ENCODE data around the gene STPG4.
"Not testable (repeated sequence)": the region's sequence is repeated elsewhere in the genome, so short reads cannot be mapped to it uniquely, and the experiment has no call there.

STPG4 gene

DNA sequence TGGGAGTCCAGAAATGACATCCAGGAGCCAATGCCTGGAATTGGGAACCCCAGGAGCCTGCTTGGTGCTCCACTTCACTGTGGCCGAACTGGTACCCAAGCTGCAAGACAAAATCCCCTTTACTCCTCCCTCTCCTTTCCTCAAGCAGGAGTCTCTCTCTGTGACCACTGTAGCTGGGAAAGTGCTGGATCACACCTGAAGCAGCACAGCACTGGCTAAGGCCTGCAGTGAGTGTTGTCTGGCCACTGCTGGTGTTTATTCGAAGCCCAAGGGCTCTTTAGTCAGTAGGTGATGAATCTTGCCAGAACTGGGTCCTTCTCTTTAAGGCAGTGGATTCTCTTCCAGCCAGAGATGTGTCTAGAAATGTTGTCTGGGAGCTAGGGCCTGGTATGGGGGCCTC lies 26.4 kb downstream of the STPG4 start:
- no peak for DNase-seq (ENCODE audit: extremely low read depth in 1 of 2, low read depth in 1 of 2)

DNA sequence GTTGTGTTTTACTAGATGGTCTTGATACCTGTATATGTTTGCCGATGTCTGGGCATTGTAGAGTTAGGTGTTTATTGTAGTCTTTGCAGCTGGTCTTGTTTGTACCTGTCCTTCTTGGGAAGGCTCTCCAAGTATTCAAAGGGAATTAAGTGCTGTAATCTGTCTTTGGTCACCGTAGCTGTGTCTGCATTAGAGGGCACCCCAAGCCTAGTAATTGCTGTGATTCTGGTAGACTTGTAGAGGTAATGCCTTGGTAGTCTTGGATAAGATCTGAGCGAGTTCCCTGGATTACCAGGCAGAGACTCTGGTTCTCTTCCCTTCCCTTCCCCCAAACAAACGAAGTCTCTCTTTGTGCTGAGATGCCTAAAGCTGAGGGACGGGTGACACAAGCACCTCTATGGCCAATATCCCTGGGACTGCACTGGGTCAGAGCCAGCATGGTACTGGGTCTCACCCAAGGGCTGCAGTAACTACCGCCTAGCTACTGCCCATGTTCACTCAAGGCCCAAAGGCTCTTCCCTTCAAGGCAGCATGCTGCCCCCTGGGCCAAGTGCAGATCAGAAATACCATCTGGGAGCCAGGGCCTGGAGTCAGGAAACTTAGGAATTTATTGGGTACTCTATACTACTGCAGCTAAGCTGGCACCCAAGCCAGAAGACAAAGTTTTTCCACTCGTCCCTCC lies 27.1 kb downstream of the STPG4 start:
- no peak for DNase-seq (ENCODE audit: extremely low read depth in 1 of 2, low read depth in 1 of 2)

DNA sequence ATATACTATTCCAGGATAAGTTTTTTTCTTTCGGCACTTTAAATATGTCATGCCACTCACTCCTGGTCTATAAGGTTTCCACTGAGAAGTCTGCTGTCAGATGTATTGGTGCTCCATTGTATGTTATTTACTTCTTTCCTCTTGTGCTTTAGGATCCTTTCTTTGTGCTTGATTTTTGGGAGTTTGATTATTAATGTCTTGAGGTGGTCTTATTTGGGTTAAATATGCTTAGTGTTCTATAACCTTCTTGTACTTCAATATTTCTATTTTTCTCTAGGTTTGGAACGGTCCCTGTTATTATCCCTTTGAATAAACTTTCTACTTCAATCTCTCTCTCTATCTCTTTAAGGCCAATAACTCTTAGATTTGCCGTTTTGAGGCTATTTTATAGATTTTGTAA lies 28.3 kb downstream of the STPG4 start:
- no peak for DNase-seq (ENCODE audit: extremely low read depth in 1 of 2, low read depth in 1 of 2)

DNA sequence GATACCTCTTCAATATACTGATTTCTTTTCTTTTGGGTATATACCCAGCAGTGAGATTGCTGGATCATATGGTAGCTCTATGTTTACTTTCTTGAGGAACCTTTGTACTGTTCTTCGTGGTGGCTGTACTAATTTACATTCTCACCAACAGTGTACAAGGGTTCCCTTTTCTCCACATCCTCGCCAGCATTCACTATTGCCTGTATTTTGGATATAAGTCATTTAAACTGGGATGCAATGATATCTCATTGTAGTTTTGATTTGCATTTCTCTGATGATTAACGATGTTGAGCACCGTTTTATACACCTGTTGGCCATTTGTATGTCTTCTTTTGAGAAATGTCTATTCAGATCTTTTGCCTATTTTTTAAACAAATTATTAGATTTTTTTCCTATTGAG lies 30.4 kb downstream of the STPG4 start:
- not testable (repeated sequence) for DNase-seq (ENCODE audit: extremely low read depth in 1 of 2, low read depth in 1 of 2)

DNA sequence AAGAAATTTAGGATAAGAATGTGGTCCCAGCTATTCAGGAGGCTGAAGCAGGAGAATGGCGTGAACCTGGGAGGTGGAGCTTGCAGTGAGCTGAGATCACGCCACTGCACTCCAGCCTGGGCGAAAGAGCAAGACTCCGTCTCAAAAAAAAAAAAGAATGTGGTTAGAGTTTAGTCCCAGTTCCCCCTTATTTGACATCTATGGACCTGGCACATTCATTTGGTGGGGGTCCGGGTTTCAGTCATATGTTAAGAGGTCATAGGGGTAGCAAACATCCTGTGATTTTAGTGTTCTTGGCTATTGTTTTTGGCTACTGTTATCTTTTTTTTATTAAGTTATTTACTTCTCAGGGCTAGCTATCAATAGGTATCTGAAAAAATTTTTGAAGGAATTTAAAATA lies 34.7 kb downstream of the STPG4 start:
- DNase-seq (ENCODE audit: extremely low read depth in 1 of 2, low read depth in 1 of 2): not testable (repeated sequence)

DNA sequence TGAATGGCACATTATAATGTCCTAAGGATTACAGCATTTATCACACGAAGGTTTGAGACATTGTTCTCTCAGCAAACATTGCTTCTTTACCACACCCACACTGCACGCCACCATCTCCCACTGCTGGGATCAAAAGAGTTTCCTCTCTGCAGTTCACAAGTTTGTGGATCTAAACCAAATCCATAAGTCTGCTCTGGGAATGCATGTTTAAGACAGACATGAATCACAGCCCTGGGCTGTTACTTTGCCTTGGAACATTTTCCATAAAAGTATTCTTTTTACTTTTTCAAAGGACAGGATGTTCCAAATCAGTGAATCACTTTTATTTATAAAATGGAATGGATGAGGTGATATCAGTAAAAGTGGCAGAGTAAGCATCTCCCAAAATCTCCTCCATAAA lies 36.1 kb downstream of the STPG4 start:
- no peak for DNase-seq (ENCODE audit: extremely low read depth in 1 of 2, low read depth in 1 of 2)

DNA sequence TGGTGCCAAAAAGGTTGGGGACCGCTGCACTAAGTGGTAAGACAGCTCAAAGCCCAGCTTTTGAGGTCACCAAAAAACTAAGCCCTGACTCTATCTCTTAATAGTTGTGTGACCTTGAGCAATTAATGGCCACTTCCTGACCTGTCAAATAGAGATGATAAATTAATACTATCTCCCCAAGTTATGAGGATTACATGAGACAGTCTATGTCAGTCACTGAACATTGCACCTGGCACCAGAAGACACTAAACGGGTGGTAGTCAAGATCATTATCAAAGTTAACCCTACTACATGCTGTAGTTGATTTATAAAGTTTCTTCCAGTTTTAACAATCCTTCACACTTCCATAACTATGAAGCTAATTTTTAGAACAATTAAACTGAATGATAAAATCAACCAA lies 36.5 kb downstream of the STPG4 start:
- no peak for DNase-seq (ENCODE audit: extremely low read depth in 1 of 2, low read depth in 1 of 2)

DNA sequence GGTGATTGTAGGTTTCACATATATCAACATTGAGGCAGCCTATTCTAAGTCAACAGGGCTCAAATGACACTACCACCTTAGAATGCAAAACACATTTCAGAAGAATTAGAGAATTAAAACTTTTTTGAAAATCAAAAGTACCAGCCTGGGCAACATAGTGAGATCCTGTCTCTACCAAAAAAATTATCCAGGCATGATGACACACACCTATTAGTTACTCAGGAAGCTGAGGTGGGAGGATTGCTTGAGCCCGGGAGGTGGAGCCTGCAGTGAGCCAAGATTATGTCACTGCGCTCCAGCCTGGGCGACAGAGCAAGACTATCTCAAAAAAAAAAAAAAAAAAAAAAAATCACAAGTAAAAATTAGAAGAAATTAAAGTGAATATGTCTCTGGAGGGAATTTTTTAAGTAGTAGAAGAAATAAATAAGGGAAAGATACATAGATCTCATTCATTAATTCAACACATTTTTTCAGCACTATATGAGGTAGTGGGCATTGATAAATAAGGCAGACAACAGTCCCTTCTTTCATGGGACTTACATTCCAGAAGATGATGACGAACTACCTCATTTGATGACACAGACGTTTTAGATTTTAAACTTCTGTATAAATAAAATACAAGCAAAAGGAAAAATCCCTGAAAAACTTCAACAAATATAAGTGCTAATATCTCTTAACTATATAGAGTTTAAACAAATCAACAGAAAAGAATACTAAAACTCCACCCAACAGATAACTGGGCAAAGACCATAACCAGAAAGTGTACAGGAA lies 42.3 kb downstream of the STPG4 start:
- DNase-seq (ENCODE audit: extremely low read depth in 1 of 2, low read depth in 1 of 2): no peak

DNA sequence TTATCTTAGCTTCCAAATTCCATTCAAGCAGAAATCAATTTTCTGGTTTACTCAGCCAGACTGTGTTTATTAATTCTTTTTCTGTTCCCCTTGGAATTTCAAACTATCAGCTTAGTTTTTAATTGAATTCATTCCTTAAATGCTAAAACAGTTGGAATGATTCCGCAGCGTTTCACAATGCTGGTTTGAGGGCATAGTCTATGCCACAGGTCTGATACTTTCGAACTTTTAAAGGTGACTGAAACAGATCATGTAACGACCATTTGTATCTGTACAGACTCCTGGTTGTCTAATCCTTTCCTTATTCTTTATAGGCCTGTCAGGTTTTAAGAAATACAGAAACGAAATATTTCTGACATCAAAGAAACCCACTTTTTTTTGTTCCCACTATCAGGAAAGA lies 45.4 kb downstream of the STPG4 start:
- DNase-seq (ENCODE audit: extremely low read depth in 1 of 2, low read depth in 1 of 2): no peak

DNA sequence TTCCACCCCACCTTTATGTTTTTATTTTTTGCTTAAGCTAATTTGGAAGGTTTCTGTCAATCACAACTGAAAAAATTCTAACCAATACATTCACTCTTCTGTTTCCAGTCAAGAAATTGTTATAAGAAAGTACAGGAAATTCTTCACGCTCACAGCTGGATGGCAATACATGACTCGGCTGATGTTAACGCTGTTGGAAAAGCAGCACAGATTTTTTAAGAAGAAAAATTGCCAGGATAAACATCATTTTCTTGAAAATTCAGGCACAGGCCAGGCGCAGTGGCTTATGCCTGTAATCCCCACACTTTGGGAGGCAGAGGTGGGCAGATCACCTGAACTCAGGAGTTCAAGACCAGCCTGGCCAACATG lies 46.1 kb downstream of the STPG4 start:
- no peak for DNase-seq (ENCODE audit: extremely low read depth in 1 of 2, low read depth in 1 of 2)

DNA sequence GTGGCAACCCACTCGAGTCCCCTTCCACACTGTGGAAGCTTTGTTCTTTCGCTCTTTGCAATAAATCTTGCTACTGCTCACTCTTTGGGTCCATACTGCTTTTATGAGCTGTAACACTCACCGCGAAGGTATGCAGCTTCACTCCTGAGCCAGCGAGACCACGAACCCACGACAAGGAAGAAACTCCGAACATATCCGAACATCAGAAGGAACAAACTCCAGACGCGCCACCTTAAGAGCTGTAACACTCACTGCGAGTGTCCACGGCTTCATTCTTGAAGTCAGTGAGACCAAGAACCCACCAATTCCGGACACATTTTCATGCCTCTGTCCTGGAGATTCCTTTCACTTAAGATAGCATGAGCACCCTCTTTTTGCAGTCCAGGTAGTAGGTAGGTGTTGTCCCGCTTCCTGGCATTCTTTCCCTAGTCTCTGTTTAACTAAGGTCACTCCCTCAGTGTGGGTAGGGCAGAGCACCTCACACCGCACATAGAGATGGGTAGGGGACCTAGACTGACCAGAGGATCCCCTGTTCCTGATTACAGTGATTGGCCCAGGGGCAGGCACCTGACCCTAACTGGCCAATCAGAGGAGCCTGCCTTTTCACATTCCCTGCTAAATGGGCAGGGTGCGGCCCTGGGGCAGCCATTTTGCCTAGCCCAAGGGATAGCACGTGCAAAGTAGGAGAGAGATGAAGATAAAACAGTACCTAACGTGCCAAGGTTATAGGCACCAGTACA lies 46.7 kb downstream of the STPG4 start:
- DNase-seq (ENCODE audit: extremely low read depth in 1 of 2, low read depth in 1 of 2): not testable (repeated sequence)

DNA sequence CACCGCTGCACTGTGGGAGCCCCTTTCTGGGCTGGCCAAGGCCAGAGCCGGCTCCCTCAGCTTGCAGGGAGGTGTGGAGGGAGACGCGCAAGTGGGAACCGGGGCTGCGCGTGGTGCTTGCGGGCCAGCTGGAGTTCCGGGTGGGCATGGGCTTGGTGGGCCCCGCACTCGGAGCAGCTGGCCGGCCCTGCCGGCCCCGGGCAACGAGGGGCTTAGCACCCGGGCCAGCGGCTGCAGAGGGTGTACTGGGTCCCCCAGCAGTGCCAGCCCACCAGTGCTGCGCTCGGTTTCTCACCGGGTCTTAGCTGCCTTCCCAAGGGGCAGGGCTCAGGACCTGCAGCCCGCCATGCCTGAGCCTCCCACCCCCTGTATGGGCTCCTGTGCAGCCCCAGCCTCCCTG lies 47.9 kb downstream of the STPG4 start:
- DNase-seq (ENCODE audit: extremely low read depth in 1 of 2, low read depth in 1 of 2): not testable (repeated sequence)

DNA sequence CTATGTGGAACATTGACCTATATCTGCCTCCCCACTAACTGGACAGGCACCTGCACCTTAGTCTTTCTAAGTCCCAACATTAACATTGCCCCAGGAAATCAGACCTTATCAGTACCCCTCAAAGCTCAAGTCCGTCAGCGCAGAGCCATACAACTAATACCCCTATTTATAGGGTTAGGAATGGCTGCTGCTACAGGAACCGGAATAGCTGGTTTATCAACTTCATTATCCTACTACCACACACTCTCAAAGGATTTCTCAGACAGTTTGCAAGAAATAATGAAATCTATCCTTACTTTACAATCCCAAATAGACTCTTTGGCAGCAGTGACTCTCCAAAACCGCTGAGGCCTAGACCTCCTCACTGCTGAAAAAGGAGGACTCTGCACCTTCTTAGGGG lies 48.9 kb downstream of the STPG4 start:
- not testable (repeated sequence) for DNase-seq (ENCODE audit: extremely low read depth in 1 of 2, low read depth in 1 of 2)

DNA sequence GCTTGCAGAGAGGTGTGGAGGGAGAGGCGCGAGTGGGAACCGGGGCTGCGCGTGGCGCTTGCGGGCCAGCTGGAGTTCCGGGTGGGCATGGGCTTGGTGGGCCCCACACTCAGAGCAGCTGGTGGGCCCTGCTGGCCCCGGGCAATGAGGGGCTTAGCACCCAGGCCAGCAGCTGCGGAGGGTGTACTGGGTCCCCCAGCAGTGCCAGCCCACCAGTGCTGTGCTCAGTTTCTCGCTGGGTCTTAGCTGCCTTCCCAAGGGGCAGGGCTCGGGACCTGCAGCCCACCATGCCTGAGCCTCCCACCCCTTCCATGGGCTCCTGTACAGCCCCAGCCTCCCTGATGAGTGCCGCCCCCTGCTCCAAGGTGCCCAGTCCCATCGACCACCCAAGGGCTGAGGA lies 55.4 kb downstream of the STPG4 start:
- not testable (repeated sequence) for DNase-seq (ENCODE audit: extremely low read depth in 1 of 2, low read depth in 1 of 2)

DNA sequence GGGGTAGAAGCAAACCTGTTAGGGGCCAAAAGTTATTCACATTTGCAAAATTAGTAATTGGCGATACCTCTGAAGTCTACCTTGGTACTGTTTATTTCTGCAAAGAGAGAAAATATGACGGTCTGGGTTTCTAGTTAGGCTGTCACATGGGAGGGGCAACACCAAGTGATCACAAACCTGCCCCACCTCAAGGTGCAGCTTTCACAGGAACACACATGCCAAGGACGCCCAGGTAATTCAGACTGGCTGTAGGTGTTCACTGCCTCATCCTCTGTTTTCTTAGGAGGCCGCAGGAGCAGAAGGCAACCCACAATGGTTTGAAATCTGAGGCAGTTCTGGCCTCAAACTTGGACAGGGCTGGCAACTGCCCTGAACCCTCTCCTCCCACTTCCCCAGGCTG lies 56.2 kb downstream of the STPG4 start:
- DNase-seq (ENCODE audit: extremely low read depth in 1 of 2, low read depth in 1 of 2): no peak

DNA sequence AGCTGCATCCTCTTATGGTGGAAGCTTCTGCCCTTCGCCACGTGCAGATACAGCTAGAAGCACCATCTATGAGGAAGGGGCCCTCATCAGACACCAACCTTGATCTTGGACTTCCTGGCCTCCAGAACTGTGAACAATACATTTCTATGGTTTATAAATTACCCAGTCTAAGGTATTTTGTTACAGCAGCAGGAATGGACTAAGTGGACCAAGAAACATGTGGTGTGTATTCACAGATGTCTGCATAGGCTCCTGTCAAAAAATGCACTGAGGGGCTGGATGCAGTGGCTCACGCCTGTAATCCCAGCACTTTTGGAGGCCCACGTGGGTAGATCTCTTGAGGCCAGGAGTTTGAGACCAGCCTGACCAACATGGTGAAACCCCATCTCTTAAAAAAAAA lies 57.5 kb downstream of the STPG4 start:
- no peak for DNase-seq (ENCODE audit: extremely low read depth in 1 of 2, low read depth in 1 of 2)

DNA sequence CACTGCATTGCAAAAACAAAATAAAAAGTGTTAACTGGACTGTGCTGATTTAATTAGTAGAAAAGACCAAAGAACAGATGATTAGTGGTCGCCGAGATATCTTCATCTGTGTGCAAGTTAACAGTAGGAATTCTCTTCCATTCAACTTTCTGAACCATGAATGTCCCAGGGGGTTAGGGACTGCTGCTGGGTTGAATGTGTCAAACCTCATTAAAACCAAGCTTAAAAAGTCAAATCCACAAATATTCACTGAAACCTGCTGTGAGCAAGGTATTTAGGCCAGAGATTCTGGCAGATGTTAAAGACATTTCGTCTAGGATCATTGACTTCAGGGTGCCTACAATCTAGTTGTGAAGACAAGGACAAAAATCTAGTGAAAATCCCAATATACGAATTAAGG lies 58.7 kb downstream of the STPG4 start:
- DNase-seq (ENCODE audit: extremely low read depth in 1 of 2, low read depth in 1 of 2): no peak

DNA sequence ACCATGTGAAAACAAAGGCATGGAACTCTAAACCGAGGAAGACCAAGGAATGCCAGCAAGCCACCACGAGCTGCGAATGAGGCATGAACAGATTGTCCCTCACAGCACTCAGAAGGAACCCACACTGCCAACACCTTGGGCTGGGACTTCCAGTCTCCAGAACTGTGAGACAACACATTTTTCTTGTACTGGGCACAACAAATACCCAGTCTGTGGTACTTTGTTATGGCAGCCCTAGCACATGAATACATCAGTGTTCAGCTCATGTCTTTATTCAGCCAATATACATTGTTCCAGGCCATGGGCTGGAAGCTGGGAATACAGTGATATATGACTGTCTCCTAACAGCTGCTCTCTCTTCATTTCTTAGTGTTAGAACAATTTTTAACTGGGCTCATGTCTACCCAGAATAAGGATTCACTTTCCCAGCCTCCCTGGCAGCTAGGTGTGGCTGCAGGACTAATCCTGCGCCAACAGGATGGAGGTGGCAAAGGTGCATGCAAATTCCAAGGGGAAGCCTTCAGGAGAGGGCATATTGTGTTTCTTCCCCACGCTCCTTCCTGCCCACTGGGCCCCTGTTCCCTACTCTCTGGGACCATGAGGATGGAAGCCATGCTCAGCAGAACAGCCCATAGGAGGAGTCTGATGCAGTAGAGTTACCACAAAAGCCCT lies 59.6 kb downstream of the STPG4 start:
- no peak for DNase-seq (ENCODE audit: extremely low read depth in 1 of 2, low read depth in 1 of 2)

DNA sequence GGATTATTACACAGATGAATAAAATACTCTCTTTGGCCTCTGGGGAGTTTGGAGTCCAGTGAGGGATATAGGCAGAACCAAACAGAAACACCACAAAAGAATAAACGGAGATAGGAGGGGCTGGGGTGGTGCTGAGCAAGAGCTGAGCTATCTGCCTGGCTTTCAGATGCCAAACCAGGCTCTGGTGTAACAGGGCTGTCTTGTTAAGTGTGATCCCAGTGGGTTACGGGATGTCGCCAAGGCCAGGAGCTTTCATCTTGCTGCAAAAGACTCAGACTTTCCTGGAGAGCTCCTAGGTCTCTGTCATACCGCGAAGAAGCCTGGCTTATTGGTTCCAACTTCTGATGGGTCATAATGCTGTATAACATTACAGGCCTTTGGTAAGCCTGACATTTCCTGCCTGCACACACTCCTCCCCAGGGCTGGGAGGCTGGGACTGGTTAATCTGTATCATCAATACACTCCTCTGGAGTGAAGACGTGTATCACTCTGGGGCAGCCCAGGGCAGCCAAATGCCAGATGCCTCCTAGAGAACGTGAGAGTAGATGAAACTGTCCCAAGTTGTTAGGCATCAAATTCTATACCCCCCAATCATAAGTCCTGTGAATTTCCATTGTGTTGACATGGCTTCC lies 60.5 kb downstream of the STPG4 start:
- DNase-seq (ENCODE audit: extremely low read depth in 1 of 2, low read depth in 1 of 2): no peak

DNA sequence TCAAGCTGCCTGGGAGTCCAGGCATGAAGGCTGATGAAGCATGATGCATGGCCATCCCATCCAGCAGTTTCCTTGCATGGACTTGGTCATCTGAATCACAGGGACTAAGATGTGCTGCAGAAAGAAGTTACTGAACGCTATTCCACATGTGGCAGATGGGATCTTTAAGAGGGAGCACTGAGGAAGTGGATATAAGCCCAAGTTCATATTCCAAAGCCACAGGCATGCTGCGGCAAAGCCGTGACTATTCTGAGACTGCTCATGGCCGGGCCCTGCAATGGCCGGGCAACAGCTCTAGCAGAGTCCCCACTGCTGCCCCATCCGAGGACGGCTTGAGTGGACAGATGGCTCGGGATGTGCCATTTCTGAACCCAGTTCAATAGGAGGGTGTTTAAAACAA lies 61.5 kb downstream of the STPG4 start:
- DNase-seq (ENCODE audit: extremely low read depth in 1 of 2, low read depth in 1 of 2): no peak

DNA sequence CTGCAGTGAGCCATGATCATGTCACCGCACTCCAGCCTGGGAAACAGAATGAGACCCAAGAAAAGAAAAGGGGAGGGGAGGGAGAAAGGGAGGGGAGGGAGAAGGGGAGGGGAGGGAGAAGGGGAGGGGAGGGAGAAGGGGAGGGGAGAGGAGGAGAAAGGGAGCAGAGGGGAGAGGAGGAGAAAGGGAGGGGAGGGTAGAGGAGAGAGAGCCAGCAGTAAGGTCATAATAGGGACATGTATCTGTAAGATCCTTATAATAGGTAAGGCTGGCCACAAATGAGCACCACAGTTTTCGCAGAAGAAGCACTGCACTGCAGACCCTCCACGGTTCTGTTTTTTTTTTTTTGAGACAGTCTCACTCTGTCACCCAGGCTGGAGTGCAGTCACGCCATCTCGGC lies 62.6 kb downstream of the STPG4 start:
- DNase-seq (ENCODE audit: extremely low read depth in 1 of 2, low read depth in 1 of 2): no peak

Measured in activated CD8-positive, alpha-beta memory T cell treated with anti-CD3 and anti-CD28 coated beads for 1 hour (primary cell).